LHCN-M2 (cell line): ENCODE measurements around the gene AREL1. TPM values are rescaled to one million over a fixed set of nuclear protein-coding genes. Genes with fewer than 3 reads are reported as not detected.
"Not testable (repeated sequence)": the region's sequence is repeated elsewhere in the genome, so short reads cannot be mapped to it uniquely, and the experiment has no call there.

ENCODE experiments used
- DNase-seq: peaks from one replicate; pipeline ENCODE4 v3.0.0-alpha.2; 2012; ENCODE audit warnings: low read depth
- polyA plus RNA-seq: library from polyadenylated mRNA; unstranded; fragments of >200 nt; gene quantifications from one replicate; pipeline ENCODE4 v1.2.1, GENCODE V29; 2012; ENCODE audit warnings: missing spikeins
- total RNA-seq: library from RNA; depleted of rRNA; stranded (reverse); fragments of >200 nt; gene quantifications from 2 replicates; pipeline ENCODE4 v1.2.3, GENCODE V29; 2014; rRNA removed

AREL1 gene, protein sequence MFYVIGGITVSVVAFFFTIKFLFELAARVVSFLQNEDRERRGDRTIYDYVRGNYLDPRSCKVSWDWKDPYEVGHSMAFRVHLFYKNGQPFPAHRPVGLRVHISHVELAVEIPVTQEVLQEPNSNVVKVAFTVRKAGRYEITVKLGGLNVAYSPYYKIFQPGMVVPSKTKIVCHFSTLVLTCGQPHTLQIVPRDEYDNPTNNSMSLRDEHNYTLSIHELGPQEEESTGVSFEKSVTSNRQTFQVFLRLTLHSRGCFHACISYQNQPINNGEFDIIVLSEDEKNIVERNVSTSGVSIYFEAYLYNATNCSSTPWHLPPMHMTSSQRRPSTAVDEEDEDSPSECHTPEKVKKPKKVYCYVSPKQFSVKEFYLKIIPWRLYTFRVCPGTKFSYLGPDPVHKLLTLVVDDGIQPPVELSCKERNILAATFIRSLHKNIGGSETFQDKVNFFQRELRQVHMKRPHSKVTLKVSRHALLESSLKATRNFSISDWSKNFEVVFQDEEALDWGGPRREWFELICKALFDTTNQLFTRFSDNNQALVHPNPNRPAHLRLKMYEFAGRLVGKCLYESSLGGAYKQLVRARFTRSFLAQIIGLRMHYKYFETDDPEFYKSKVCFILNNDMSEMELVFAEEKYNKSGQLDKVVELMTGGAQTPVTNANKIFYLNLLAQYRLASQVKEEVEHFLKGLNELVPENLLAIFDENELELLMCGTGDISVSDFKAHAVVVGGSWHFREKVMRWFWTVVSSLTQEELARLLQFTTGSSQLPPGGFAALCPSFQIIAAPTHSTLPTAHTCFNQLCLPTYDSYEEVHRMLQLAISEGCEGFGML
- total RNA-seq: 32.9 and 38.2 TPM in 2 replicates
- polyA plus RNA-seq: 17.8 TPM

GRCh38 chr14:74712499-74713394, at the start of gene AREL1, which contains the start of gene FCF1:
AREL1 (minus strand) TSS chr14:74713080; CDS start chr14:74685615, 27,465 bp downstream.
FCF1 (plus strand) TSS chr14:74713144; CDS start chr14:74713198, 54 bp downstream.
- DNase-seq: peak; percentile 90

GRCh38 chr14:74758505-74758904, 45.6 kb upstream of the AREL1 start:
- not testable (repeated sequence) for DNase-seq

DNA sequence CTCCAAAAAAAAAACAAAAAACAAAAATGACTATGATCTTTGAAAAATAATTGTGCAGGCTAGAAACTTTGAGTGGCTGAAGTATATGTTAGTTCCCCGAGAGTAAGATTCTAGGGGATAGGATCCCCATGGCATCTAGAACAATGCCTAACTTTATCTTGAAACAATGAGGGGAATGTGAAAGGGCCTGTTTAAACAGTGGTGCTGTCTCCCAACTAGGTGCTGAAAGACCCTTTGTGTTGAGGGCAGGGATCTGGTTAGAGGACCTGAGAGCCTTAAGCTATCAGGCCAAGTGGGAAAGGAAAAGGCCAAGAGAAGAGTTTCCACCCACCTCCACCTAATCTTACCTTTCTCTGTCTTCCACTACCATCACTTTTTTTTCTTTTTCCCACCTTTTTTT, 43.4 kb upstream of the AREL1 start:
- DNase-seq: no peak

DNA sequence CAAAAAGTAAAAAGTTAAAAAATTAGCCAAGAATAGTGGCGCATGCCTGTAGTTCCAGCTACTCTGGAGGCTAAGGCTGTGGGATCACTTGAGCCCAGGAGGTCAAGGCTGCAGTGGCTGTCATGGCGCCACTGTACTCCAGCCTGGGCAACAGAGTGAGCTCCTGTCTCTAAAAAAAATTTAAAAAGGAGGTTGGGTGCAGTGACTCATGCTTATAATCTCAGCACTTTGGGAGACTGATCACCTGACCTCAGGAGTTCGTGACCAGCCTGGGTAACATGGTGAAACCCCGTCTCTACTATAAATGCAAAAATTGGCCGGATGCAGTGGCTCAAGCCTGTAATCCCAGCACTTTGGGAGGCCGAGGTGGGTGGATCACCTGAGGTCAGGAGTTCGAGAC, 42.0 kb upstream of the AREL1 start:
- DNase-seq: no peak

- no peak for DNase-seq
Observed at GRCh38 chr14:74754157-74754556, 41.3 kb upstream of the AREL1 start.

- no peak for DNase-seq
Observed at GRCh38 chr14:74747237-74747636, 34.4 kb upstream of the AREL1 start.

- no peak for DNase-seq
Observed at GRCh38 chr14:74739293-74740030, 26.6 kb upstream of the AREL1 start.

DNA sequence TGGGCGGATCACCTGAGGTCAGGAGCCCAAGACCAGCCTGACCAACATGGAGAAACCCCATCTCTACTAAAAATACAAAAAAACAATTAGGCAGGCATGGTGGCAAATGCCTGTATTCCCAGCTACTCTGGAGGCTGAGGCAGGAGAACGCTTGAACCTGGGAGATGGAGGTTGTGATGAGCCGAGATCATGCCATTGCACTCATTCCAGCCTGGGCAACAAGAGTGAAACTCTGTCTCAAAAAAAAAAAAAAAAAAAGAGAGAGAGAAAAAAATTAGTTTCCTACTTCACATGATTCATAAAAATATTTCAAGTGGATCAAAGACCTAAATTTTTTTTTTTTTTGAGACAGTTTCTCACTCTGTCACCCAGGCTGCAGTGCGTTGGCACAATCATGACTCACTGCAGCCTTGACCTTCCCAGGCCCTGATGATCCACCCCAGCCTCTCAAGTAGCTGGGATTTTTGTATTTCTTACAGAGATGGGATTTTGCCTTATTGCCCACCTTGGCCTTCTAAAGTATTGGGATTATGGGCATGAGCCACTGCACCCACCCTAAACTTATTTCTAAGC, 25.0 kb upstream of the AREL1 start:
- DNase-seq: peak; percentile 83

- no peak for DNase-seq
Observed at GRCh38 chr14:74735125-74735524, 22.2 kb upstream of the AREL1 start.

DNA sequence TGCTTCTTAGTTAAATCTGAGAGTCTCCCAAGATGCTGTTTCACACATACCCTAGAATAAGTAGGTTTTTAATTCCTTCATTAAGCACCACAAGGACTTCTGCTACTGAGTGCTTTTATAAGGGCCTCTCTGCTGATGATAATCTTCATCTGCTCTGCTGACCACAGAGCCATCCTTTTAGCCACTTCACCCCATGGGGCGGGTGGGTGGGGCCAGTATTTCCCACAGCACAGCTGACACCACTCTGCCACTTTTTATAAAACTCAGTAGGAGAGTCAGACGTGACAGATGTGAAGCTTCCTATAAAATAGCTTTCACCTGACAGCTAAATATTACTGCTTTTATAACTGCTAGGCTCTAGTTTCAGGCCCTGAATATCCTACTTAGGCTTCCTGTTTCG, 20.3 kb upstream of the AREL1 start:
- peak; percentile 46 for DNase-seq

GRCh38 chr14:74732387-74732786, 19.5 kb upstream of the AREL1 start:
- DNase-seq: no peak

- DNase-seq: no peak
Observed at GRCh38 chr14:74723134-74723533, 10.3 kb upstream of the AREL1 start.

DNA sequence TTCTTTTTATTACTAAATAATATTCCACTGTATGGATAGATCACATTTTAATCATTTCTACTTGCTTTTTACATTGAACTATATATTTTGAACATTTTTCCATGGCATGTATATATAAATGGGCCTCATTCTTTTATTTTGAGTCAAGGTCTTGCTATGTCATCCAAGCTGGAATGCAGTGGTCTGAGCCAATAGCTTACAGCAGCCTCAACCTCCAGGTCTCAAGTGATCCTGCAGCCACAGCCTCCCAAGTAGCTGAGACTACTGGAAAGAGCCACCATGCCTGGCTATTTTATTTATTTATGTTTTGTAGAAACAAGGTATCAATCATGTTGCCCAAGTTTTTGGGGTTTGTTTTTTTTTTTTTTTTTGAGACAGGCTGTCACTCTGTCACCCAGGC, 7.6 kb upstream of the AREL1 start:
- DNase-seq: no peak

- DNase-seq: no peak
Observed at GRCh38 chr14:74713395-74713735, 485 bp upstream of the AREL1 start.

DNA sequence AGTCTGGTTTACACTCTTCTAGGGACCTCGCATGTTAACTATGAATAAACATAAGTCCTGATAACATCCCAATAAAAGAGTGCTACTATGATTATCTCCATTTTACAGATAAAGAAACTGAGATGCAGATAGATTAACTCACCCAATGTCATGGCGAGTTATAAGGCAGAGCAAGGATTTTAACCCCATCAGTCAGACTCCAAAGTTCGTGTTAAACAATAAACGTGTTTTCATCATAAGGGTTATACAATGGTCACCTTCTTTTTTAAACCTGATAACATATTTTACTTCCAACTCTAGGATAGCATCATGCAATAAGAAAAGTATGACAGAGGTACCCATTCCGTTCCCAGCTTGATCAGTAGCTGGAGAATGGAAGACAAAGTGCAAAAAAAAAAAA, 1.2 kb downstream of the AREL1 start:
- no peak for DNase-seq

DNA sequence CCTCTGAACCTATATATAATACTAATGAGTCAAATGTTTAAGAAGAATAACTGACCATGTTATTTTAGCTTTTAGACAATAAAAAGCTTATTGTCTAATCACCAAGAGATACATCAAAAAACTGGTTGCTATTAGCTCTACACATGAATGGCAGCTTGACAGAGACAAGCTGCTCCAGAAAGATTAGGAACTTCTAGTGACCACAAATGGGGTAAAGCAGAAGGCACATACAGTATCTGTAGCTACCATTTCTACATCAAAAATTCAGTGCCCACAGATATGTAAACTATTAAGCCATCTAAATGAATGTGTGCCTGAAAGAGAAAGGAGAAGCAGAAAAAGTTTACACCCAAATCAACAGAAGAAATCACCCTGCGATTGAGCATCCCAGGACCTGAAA, 2.4 kb downstream of the AREL1 start:
- DNase-seq: no peak

- no peak for DNase-seq
Observed at GRCh38 chr14:74705613-74706500, 7.0 kb downstream of the AREL1 start.

DNA sequence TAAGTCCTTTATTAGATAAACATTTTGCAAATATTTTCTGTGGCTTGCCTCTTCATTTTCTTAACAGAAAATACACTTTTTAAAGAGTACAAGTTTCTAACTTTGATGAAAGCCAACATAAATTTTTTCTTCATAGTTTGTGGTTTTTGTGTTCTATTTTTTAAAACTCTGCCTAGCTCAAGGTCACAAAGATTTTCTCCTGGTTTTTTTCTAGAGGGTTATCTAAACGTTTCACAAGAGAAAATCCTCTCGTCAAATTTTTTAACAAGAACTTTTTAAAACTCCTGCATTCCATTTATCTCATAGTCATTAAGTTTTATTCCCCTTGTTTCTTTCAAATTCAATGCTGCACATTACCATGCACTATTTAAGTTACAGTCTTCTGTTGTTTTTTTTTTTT, 8.2 kb downstream of the AREL1 start:
- no peak for DNase-seq

GRCh38 chr14:74703043-74703442, 9.8 kb downstream of the AREL1 start:
- DNase-seq: no peak

DNA sequence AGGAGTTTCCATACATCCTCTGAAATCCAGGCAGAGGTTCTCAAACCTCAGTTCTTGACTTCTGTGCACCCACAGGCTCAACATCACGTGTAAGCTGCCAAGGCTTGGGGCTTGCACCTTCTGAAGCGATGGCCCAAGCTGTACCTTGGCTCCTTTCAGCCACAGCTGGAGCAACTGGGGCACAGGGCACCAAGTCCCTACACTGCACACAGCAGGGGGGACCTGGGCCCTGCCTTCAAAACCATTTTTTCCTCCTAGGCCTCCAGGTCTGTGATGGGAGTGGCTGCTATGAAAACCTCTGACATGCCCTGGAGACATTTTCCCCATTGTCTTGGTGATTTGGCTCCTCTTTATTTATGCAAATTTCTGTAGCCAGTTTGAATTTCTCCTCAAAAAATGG, 10.6 kb downstream of the AREL1 start:
- DNase-seq: peak; percentile 6
